Loucy (cell line): ENCODE measurements around the gene SCYL3.
"Not testable (repeated sequence)": the region's sequence is repeated elsewhere in the genome, so short reads cannot be mapped to it uniquely, and the experiment has no call there.

Experiments used
- CTCF ChIP-seq: fragments of 200-600 bp; sonication (generic); conservative IDR thresholded peaks from 2 replicates; pipeline ENCODE4 v1.5.1; 2014; ENCODE audit warnings: mild to moderate bottlenecking, antibody characterized with exemption, low read length
- EZH2phosphoT487 ChIP-seq: fragments of 200-600 bp; IDR thresholded peaks from 2 replicates; pipeline ENCODE4 v1.6.1; 2018; ENCODE audit warnings: antibody characterized with exemption, mild to moderate bottlenecking, moderate library complexity, borderline replicate concordance

DNA sequence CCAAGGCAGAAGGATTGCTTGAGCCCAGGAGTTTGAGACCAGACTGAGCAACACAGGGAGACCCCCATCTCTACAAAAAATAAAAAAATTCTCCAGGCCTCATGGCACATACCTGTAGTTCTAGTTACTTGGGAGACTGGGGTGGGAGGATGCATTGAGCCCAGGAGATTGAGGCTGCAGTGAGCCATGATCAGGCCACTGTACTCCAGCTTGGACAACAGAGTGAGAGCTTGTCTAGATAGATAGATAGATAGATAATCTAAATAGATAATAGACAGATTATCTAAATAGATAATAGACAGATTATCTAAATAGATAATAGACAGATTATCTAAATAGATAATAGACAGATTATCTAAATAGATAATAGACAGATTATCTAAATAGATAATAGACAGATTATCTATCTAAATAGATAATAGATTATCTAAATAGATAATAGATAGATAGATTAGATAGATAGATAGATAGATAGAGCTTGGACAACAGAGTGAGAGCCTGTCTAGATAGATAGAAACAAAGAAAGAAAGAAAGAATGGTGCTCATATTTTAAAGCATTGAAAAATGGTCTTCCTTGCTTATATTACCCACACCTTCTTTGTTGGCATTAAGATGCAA lies 82.2 kb downstream of the SCYL3 start:
- not testable (repeated sequence) for TF ChIP-seq CTCF, EZH2phosphoT487
